Smooth muscle cell (in vitro differentiated cells): Measurements from ENCODE around the gene CARD19. TPM values are rescaled to one million over a fixed set of nuclear protein-coding genes. Genes with fewer than 3 reads are reported as not detected.
A peak's percentile ranks its signal among the peaks of the same experiment; 100 is the strongest.

ENCODE experiments used
- DNase-seq: peaks from one replicate; lab custom pipeline; 2025; ENCODE audit not compliant: unreplicated experiment; lab: John Stamatoyannopoulos, UW
- H2AFZ ChIP-seq: fragments of 200-600 bp; sonication (generic); 2 replicates; pipeline ENCODE4 v1.6.0; 2016; ENCODE audit warnings: antibody characterized with exemption, low read depth, mild to moderate bottlenecking
- H3F3A ChIP-seq: fragments of 200-600 bp; sonication (generic); 2 replicates; pipeline ENCODE4 v1.6.0; 2017; ENCODE audit warnings: antibody characterized with exemption, low read depth
- H3K27ac ChIP-seq: fragments of 200-600 bp; sonication (generic); 2 replicates; pipeline ENCODE4 v1.5.1; 2016; ENCODE audit warnings: low read depth, mild to moderate bottlenecking
- H3K27me3 ChIP-seq: fragments of 200-600 bp; sonication (generic); 2 replicates; pipeline ENCODE4 v1.6.1; 2016; ENCODE audit warnings: low read depth, mild to moderate bottlenecking
- H3K36me3 ChIP-seq: fragments of 200-600 bp; sonication (generic); 2 replicates; pipeline ENCODE4 v1.5.1; 2016; ENCODE audit warnings: low read depth
- H3K4me1 ChIP-seq: fragments of 200-600 bp; sonication (generic); 2 replicates; pipeline ENCODE4 v1.5.1; 2016; ENCODE audit warnings: low read depth
- H3K4me2 ChIP-seq: fragments of 200-600 bp; sonication (generic); 2 replicates; pipeline ENCODE4 v1.6.0; 2016; ENCODE audit warnings: mild to moderate bottlenecking
- H3K4me3 ChIP-seq: fragments of 200-600 bp; sonication (generic); 2 replicates; pipeline ENCODE4 v1.5.1; 2016; ENCODE audit warnings: mild to moderate bottlenecking
- H3K79me2 ChIP-seq: fragments of 200-600 bp; sonication (generic); 2 replicates; pipeline ENCODE4 v1.6.0; 2016; ENCODE audit warnings: low read depth, mild to moderate bottlenecking
- H3K9ac ChIP-seq: fragments of 200-600 bp; sonication (generic); 2 replicates; pipeline ENCODE4 v1.6.0; 2016; ENCODE audit warnings: low read depth
- H3K9me3 ChIP-seq: fragments of 200-600 bp; sonication (generic); replicated peaks from 2 replicates; pipeline ENCODE4 v1.5.1; 2016; ENCODE audit warnings: low read depth
- H4K20me1 ChIP-seq: fragments of 200-600 bp; sonication (generic); 2 replicates; pipeline ENCODE4 v1.6.0; 2016; ENCODE audit warnings: low read depth
- CTCF ChIP-seq: fragments of 200-600 bp; sonication (generic); IDR thresholded peaks from 2 replicates; pipeline ENCODE4 v1.5.1; 2017; ENCODE audit warnings: borderline replicate concordance, mild to moderate bottlenecking, antibody characterized with exemption; ENCODE audit not compliant: insufficient read depth, poor library complexity, severe bottlenecking
- WGBS: methylation state at CpG from one replicate; pipeline ENCODE4 v1.1.7; 2016; ENCODE audit warnings: low lambda C conversion rate; 5-methylcytosine and 5-hydroxymethylcytosine counted together
- polyA plus RNA-seq: library from polyadenylated mRNA; unstranded; fragments of >200 nt; fragmentation: Nextera tagmentation; extraction: Ambion mirVana; gene quantifications from 2 replicates; pipeline ENCODE4 v1.2.1, GENCODE V29; 2016
- total RNA-seq: library from RNA; depleted of rRNA; stranded (reverse); fragments of >200 nt; gene quantifications from 2 replicates; pipeline ENCODE4 v1.2.3, GENCODE V29; 2014

Gene CARD19
- total and polyA plus RNA-seq, 2 experiments from 2014 or later: 86.0 to 88.1 TPM

DNA sequence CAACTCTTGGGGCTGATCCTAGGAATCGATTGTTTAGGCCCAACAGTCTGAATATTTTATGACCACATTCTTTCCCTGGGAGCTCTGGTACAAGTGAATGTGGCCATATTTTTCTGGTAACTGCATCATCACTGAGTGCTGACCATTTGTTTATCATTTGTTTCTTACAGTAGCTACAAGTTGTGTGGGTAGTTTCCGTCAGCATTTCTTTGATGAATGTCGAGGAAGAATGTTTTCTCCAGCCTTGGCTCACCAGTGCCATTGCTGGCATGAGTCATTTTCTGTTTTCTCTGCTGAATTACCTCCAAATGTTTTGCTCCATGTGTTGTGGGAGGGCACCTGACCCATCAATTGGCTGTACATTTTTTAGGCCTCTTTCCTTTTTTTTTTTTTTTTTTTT is 14.1 kb upstream of the CARD19 start:
- 18% methylated on average over 3 of the region's 3 CpGs for WGBS
- no peaks in the 10 kb centered on the region for H3K27me3 ChIP-seq
- no peaks in the 10 kb centered on the region for H3K9me3 ChIP-seq
- H4K20me1 ChIP-seq: no peaks in the 10 kb centered on the region
- TF ChIP-seq CTCF: no peak
- no peaks in the 10 kb centered on the region for H3K36me3 ChIP-seq
- no peaks in the 10 kb centered on the region for H3K79me2 ChIP-seq
- H3K27ac ChIP-seq: peak overlapping the region; percentile 78
- no peak overlapping the region for H3K4me2 ChIP-seq
- peaks cover 8% of the 10 kb centered on the region for H3F3A ChIP-seq
- no peaks in the 10 kb centered on the region for H3K4me1 ChIP-seq
- peak overlapping the region; percentile 9 for H3K9ac ChIP-seq
- H3K4me3 ChIP-seq: no peak overlapping the region
- no peak for DNase-seq
- no peak overlapping the region for H2AFZ ChIP-seq

GRCh38 chr9:93082841-93083411 is 13.1 kb upstream of the CARD19 start:
- H3K4me2 ChIP-seq: no peak overlapping the region
- peaks cover 8% of the 10 kb centered on the region for H3F3A ChIP-seq
- H3K36me3 ChIP-seq: no peaks in the 10 kb centered on the region
- no peak overlapping the region for H3K4me3 ChIP-seq
- H3K9ac ChIP-seq: no peak overlapping the region
- no peaks in the 10 kb centered on the region for H3K27me3 ChIP-seq
- no peaks in the 10 kb centered on the region for H4K20me1 ChIP-seq
- no peaks in the 10 kb centered on the region for H3K79me2 ChIP-seq
- peak overlapping the region; percentile 14 for H3K27ac ChIP-seq
- TF ChIP-seq CTCF: no peak
- H3K4me1 ChIP-seq: no peaks in the 10 kb centered on the region
- H3K9me3 ChIP-seq: no peaks in the 10 kb centered on the region
- WGBS: 77% methylated on average over 18 of the region's 18 CpGs
- H2AFZ ChIP-seq: no peak overlapping the region
- DNase-seq: no peak

DNA sequence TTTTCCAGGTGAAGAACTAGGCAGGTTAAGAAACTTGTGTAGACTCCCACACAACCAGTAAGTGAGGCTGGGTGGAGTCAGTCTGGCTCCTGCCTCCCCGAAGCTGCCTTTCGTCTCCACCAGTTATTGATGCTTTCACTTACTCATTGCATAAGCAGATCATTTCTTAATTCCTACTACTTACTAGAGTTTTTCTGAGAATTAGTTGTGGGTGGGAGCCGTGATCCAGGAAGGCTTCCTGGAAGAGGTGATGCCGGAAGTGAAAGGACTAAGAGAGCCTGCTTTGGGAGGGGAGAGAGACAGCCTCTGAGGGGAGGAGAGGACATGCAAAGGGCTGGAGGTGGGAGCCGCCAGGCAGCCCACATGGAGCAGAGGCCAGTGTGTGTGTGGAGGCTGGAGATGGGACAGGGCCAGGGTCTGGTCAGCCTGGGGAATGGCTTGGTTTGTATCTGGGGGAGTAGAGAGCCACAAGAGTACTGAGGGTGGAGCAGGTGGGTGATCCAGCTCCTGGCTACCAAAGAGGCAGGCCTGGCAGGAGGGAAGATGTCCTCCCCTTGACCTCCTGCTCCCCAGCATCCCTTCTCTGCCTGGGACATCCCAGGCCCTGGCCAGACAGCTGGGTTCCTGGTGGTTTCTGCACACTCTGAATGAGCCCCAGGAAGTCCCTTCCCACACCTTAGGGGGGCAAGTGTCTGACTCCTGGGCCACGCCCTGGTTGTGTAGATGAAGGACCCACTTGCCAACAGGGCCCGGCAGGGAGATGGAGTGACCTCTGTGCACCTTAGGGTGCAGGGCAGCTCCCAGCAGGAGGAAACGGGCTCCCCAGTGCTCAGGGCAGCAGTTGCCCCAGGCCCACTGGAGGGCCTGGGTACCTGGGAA is 12.2 kb upstream of the CARD19 start:
- no peak overlapping the region for H3K9ac ChIP-seq
- H3K4me2 ChIP-seq: no peak overlapping the region
- no peak overlapping the region for H3K27ac ChIP-seq
- H4K20me1 ChIP-seq: no peaks in the 10 kb centered on the region
- H2AFZ ChIP-seq: no peak overlapping the region
- H3K79me2 ChIP-seq: no peaks in the 10 kb centered on the region
- no peak for DNase-seq
- TF ChIP-seq CTCF: no peak
- no peaks in the 10 kb centered on the region for H3K36me3 ChIP-seq
- H3F3A ChIP-seq: peaks cover 8% of the 10 kb centered on the region
- no peaks in the 10 kb centered on the region for H3K4me1 ChIP-seq
- H3K4me3 ChIP-seq: no peak overlapping the region
- H3K27me3 ChIP-seq: no peaks in the 10 kb centered on the region
- 75% methylated on average over 8 of the region's 8 CpGs for whole genome bisulfite sequencing
- no peaks in the 10 kb centered on the region for H3K9me3 ChIP-seq
